ENCODE data around the gene NUDT16L1. TPM values are rescaled to one million over a fixed set of nuclear protein-coding genes. Genes with fewer than 3 reads are reported as not detected.

Gene NUDT16L1
- total RNA-seq, 2 experiments from 2014 or later = 14.9 to 15.9 TPM

DNA sequence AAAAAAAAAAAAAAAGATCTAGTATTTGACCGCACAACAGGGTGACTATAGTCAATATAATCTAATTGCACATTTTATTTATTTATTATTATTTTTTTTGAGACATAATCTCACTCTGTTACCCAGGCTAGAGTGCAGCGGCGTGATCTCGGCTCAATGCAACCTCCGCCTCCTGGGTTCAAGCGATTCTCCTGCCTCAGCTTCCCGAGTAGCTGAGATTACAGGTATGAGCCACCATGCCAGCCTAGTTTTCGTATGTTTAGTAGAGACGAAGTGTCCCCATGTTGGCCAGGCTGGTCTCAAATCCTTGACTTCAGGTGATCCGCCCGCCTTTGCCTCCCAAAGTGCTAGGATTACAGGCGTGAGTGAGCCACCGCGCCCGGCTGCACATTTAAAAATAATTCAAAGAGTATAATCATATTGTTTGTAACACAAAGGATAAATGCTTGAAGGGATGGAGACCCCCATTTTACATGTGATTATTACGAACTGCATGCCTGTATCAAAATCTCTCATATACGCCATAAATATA, 39.9 kb downstream of the NUDT16L1 start:
- ChIA-PET CTCF (ENCODE audit: unreplicated experiment) (no interaction called here), POLR2A (interaction anchor here (0.6 to 3.6 kb wide), 2 partner anchors 35 to 1973 kb away, joined by 3 to 23 read pairs; partner anchors contain the start of gene ZNF500)
- H3K4me1 ChIP-seq (ENCODE audit: insufficient read depth, low read length, poor library complexity, severe bottlenecking) = peaks cover 15% of the 10 kb centered on the region
- intact Hi-C loops (cut with micrococcal nuclease; ENCODE audit: unreplicated experiment) = no loop called here
- no peaks in the 10 kb centered on the region for H3K9me2 ChIP-seq (ENCODE audit: insufficient read depth, low read length)
- H3K4me2 ChIP-seq (ENCODE audit: low read length) = peak overlapping the region; percentile 94
- H3K27ac ChIP-seq (ENCODE audit: low read depth, low read length, poor library complexity, severe bottlenecking) = peak overlapping the region; percentile 64
- peak overlapping the region; percentile 89 for H3K4me3 ChIP-seq (ENCODE audit: low read depth, low read length, poor library complexity, severe bottlenecking)
- H4K20me1 ChIP-seq (ENCODE audit: insufficient read depth, low read length) = no peaks in the 10 kb centered on the region
- H3K36me3 ChIP-seq (ENCODE audit: insufficient read depth, low read length) = peaks cover 10% of the 10 kb centered on the region; the same call in 1 of the 2 replicates
- peaks cover 13% of the 10 kb centered on the region; the same call in 1 of the 2 replicates for H3K79me2 ChIP-seq (ENCODE audit: insufficient read depth, low read depth, low read length)
- BruUV-seq (replicated peaks) = no TSS peak
- peak overlapping the region; percentile 87 for H2AFZ ChIP-seq (ENCODE audit: low read length)
- no peaks in the 10 kb centered on the region for H3K9me3 ChIP-seq (ENCODE audit: low read length)
- TF ChIP-seq, protein P1, sequence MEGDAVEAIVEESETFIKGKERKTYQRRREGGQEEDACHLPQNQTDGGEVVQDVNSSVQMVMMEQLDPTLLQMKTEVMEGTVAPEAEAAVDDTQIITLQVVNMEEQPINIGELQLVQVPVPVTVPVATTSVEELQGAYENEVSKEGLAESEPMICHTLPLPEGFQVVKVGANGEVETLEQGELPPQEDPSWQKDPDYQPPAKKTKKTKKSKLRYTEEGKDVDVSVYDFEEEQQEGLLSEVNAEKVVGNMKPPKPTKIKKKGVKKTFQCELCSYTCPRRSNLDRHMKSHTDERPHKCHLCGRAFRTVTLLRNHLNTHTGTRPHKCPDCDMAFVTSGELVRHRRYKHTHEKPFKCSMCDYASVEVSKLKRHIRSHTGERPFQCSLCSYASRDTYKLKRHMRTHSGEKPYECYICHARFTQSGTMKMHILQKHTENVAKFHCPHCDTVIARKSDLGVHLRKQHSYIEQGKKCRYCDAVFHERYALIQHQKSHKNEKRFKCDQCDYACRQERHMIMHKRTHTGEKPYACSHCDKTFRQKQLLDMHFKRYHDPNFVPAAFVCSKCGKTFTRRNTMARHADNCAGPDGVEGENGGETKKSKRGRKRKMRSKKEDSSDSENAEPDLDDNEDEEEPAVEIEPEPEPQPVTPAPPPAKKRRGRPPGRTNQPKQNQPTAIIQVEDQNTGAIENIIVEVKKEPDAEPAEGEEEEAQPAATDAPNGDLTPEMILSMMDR (conservative IDR thresholded peaks at IDR 0.05; ENCODE audit: low read length) = no peak
- no peak for TF ChIP-seq EZH2phosphoT487 (IDR thresholded peaks at IDR 0.05; ENCODE audit: borderline replicate concordance, low read depth, low read length)
- DNase-seq (ENCODE audit: low spot score) = no peak

DNA sequence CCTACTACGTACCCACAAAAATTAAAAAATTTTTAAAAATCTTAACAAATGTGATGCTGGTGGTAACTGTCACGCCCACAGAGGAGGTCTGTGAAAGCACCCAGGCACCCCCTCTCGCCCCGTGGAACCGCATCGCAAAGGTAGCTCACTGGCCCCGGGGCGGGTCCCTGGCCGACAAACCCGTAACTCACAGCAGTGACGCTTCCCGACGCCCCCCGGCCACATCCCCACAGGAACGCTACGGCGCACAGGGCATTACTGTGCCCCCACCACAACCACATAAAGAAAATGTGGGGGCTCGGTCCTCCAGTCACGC, 40.3 kb downstream of the NUDT16L1 start:
- peak overlapping the region; percentile 64 for H3K27ac ChIP-seq (ENCODE audit: low read depth, low read length, poor library complexity, severe bottlenecking)

More for the DNA sequence above, 40.3 kb downstream of the NUDT16L1 start:
- TF ChIP-seq EZH2phosphoT487 (IDR thresholded peaks at IDR 0.05; ENCODE audit: borderline replicate concordance, low read depth, low read length) = no peak
- TF ChIP-seq, protein P1 (conservative IDR thresholded peaks at IDR 0.05; ENCODE audit: low read length) = no peak
- Histone ChIP-seq H3K79me2 (ENCODE audit: insufficient read depth, low read depth, low read length) (peaks cover 13% of the 10 kb centered on the region; the same call in 1 of the 2 replicates), H3K36me3 (ENCODE audit: insufficient read depth, low read length) (peaks cover 10% of the 10 kb centered on the region; the same call in 1 of the 2 replicates), H3K9me2 (ENCODE audit: insufficient read depth, low read length) (no peaks in the 10 kb centered on the region), H2AFZ (ENCODE audit: low read length) (peak overlapping the region; percentile 87), H3K4me3 (ENCODE audit: low read depth, low read length, poor library complexity, severe bottlenecking) (peak overlapping the region; percentile 89), H3K9me3 (ENCODE audit: low read length) (no peaks in the 10 kb centered on the region), H3K4me2 (ENCODE audit: low read length) (peak overlapping the region; percentile 94), H4K20me1 (ENCODE audit: insufficient read depth, low read length) (no peaks in the 10 kb centered on the region), H3K4me1 (ENCODE audit: insufficient read depth, low read length, poor library complexity, severe bottlenecking) (peaks cover 15% of the 10 kb centered on the region)
- DNase-seq (ENCODE audit: low spot score) = no peak
- POLR2A ChIA-PET = interaction anchor here (0.6 to 3.6 kb wide), 3 partner anchors 27 to 1974 kb away, joined by 3 to 23 read pairs (median 4); partner anchors contain the start of gene ZNF500
- CTCF ChIA-PET (ENCODE audit: unreplicated experiment) = interaction anchor here (0.5 kb wide), 1 partner anchor 122 kb away, joined by 3 read pairs; no protein-coding TSS in a partner anchor
- BruUV-seq (replicated peaks) = no TSS peak
- intact Hi-C loops (cut with micrococcal nuclease; ENCODE audit: unreplicated experiment) = loop anchor here (2.0 kb wide), 3 partner anchors 41 to 113 kb away; partner anchors contain the start of genes GLYR1, NUDT16L1, ROGDI and UBN1
